H1 (cell line): ENCODE data around the gene P2RY14. TPM values are rescaled to one million over a fixed set of nuclear protein-coding genes. Genes with fewer than 3 reads are reported as not detected.

Experiments
- CBX5 ChIP-seq: fragments of 300-800, 300-1000 bp; sonication (generic); IDR thresholded peaks from 2 replicates; pipeline ENCODE4 v1.7.1; 2016; ENCODE audit warnings: antibody characterized with exemption, low read length, low read depth
- CHD7 ChIP-seq: fragments of 300-600 bp; sonication (generic); IDR thresholded peaks from 2 replicates; pipeline ENCODE4 v1.7.1; 2012; ENCODE audit warnings: low read length, moderate library complexity, mild to moderate bottlenecking, inconsistent platforms; ENCODE audit not compliant: insufficient replicate concordance
- EZH2 ChIP-seq: fragments of 200-600 bp; sonication (generic); IDR thresholded peaks from 2 replicates; pipeline ENCODE4 v1.7.1; 2012; ENCODE audit warnings: low read depth, mild to moderate bottlenecking, moderate library complexity, low read length, inconsistent platforms; ENCODE audit not compliant: severe bottlenecking
- JUN ChIP-seq: IDR thresholded peaks from 2 replicates; pipeline ENCODE4 v1.6.1; 2011; ENCODE audit warnings: low read depth, mild to moderate bottlenecking, improper control_type of control experiment, low read length
- TEAD4 ChIP-seq: IDR thresholded peaks from 2 replicates; pipeline ENCODE4 v1.6.1; 2012; ENCODE audit warnings: low read depth, low read length, inconsistent platforms, mixed read lengths
- YY1 ChIP-seq: IDR thresholded peaks from 2 replicates; pipeline ENCODE4 v1.6.1; 2011; ENCODE audit warnings: low read depth, mild to moderate bottlenecking, low read length
- polyA plus RNA-seq, 7 experiments: library from polyadenylated mRNA; depleted of rRNA in 3 of 7; stranded (reverse) in 5 of 7; unstranded in 2 of 7; fragments of >200 nt in 5 of 7; fragments of 200-250 nt in 2 of 7; gene quantifications; 1 replicate in 5 of 7; 2 replicates in 1 of 7; 4 replicates in 1 of 7; pipeline versions ENCODE4 v1.2.1 to v1.2.3, GENCODE V29; 2011 to 2013; ENCODE audit warnings: missing spikeins in 2 of 7, mixed read lengths in 2 of 7
- total RNA-seq: library from RNA; stranded (reverse); fragmentation: NEBNext Ultra II Directional; extraction: Animal tissue kit (Norgen Biotek cat#: 25700); gene quantifications from 2 replicates; pipeline ENCODE4 v1.2.1, GENCODE V29; 2021

P2RY14 gene
- total and polyA plus RNA-seq, 2 of the 8 experiments (the other 6 are each of a cell fraction or from before 2014, with no cell fraction given): not detected

- TF ChIP-seq YY1 (no peak), CHD7 (no peak), TEAD4 (no peak), JUN (no peak), CBX5 (no peak), EZH2 (no peak)
Observed at GRCh38 chr3:151198849-151199248, 79.5 kb downstream of the P2RY14 start (continued).
